GM12878 (cell line): ENCODE results near the gene HMGCS1. TPM values are rescaled to one million over a fixed set of nuclear protein-coding genes. Genes with fewer than 3 reads are reported as not detected.

ENCODE experiments used
- ATAC-seq: fragments of 200-7000 bp; cut with Tn5 transposase; 3 replicates; pipeline ENCODE4 v1.9.1; 2020; ENCODE audit warnings: mild to moderate bottlenecking, moderate library complexity
- BruUV-seq: library from RNA; stranded (reverse); fragments of 400-500 nt; replicated peaks from 2 replicates; lab custom pipeline; 2021; lab: Mats Ljungman, UMichigan
- CTCF ChIA-PET: fragments of 300-600 bp; sonication (Branson Sonifier 250); formaldehyde crosslinking; extraction: SDS; loops from one replicate; lab custom pipeline; 2021; ENCODE audit warnings: inconsistent platforms; lab: Yijun Ruan, JAX
- POLR2A ChIA-PET: fragments of 350-600 bp; formaldehyde crosslinking; extraction: SDS; loops from one replicate; lab custom pipeline; 2021; ENCODE audit warnings: inconsistent platforms; lab: Charles Lee
- RAD21 ChIA-PET: fragments of 300-600 bp; sonication (Branson Sonifier 250); formaldehyde crosslinking; loops from one replicate; lab custom pipeline; 2023; ENCODE audit warnings: antibody characterized with exemption; ENCODE audit not compliant: unreplicated experiment; lab: Charles Lee
- SMC1A ChIA-PET: fragments of 300-600 bp; sonication (Branson Sonifier 250); formaldehyde crosslinking; loops from one replicate; lab custom pipeline; 2023; ENCODE audit not compliant: unreplicated experiment, uncharacterized antibody; lab: Charles Lee
- DNase-seq: peaks from one replicate; pipeline ENCODE4 v3.0.0-alpha.2; 2011; ENCODE audit warnings: low read depth, low spot score
- FAIRE-seq: peaks from 3 replicates; lab custom pipeline; 2011; peaks lifted over from hg19 to GRCh38; lab: Jason Lieb, UNC
- H2AFZ ChIP-seq: 2 replicates; pipeline ENCODE4 v1.6.0; 2011; ENCODE audit warnings: low read depth, low read length, control low read depth; ENCODE audit not compliant: control insufficient read depth
- H3K27ac ChIP-seq: 2 replicates; pipeline ENCODE4 v1.5.1; 2011; ENCODE audit warnings: control low read depth; ENCODE audit not compliant: control insufficient read depth, insufficient read depth
- H3K27me3 ChIP-seq, 2 experiments: replicated peaks in 1 of 2; 2 replicates each; pipeline versions ENCODE4 v1.6.0 to v1.6.1; 2011; ENCODE audit warnings: low read length in 1 of 2; ENCODE audit not compliant: control insufficient read depth in 2 of 2, insufficient read depth in 2 of 2
- H3K36me3 ChIP-seq, 2 experiments: 2 replicates each; pipeline ENCODE4 v1.5.1; 2011; ENCODE audit warnings: low read length in 1 of 2; ENCODE audit not compliant: control insufficient read depth in 2 of 2, insufficient read depth in 2 of 2
- H3K4me1 ChIP-seq: 2 replicates; pipeline ENCODE4 v1.6.1; 2011; ENCODE audit warnings: mild to moderate bottlenecking, low read length, moderate library complexity, mixed read lengths; ENCODE audit not compliant: control insufficient read depth, insufficient read depth
- H3K4me2 ChIP-seq: 2 replicates; pipeline ENCODE4 v1.6.0; 2011; ENCODE audit warnings: control low read depth; ENCODE audit not compliant: control insufficient read depth, insufficient read depth
- H3K4me3 ChIP-seq: fragments of 200-600 bp; sonication (generic); 2 replicates; pipeline ENCODE4 v1.5.1; 2016
- H3K79me2 ChIP-seq: 2 replicates; pipeline ENCODE4 v1.6.0; 2011; ENCODE audit warnings: low read length; ENCODE audit not compliant: control insufficient read depth, insufficient read depth
- H3K9ac ChIP-seq: 2 replicates; pipeline ENCODE4 v1.8.0; 2011; ENCODE audit warnings: low read length, control low read depth, mixed read lengths; ENCODE audit not compliant: control insufficient read depth, insufficient read depth
- H3K9me3 ChIP-seq: replicated peaks from 3 replicates; pipeline ENCODE4 v1.5.1; 2011; ENCODE audit warnings: mild to moderate bottlenecking, low read length; ENCODE audit not compliant: control insufficient read depth, insufficient read depth
- H4K20me1 ChIP-seq: 2 replicates; pipeline ENCODE4 v1.6.0; 2011; ENCODE audit not compliant: control insufficient read depth, insufficient read depth
- ATF3 ChIP-seq: IDR thresholded peaks from 2 replicates; pipeline ENCODE4 v1.6.1; 2011; ENCODE audit warnings: low read depth, mild to moderate bottlenecking, low read length, moderate library complexity, borderline replicate concordance; ENCODE audit errors: extremely low read depth
- CBX3 ChIP-seq: fragments of 200-600 bp; sonication (generic); IDR thresholded peaks from 2 replicates; pipeline ENCODE4 v1.6.1; 2016; ENCODE audit warnings: low read depth, borderline replicate concordance
- FOXK2 ChIP-seq: fragments of 450-650 bp; IDR thresholded peaks from 2 replicates; pipeline ENCODE4 v1.6.1; 2017; ENCODE audit warnings: mild to moderate bottlenecking, moderate library complexity
- IRF3 ChIP-seq: fragments of 450-650 bp; IDR thresholded peaks from 2 replicates; pipeline ENCODE4 v1.6.1; 2014; ENCODE audit warnings: mild to moderate bottlenecking
- PML ChIP-seq: IDR thresholded peaks from 2 replicates; pipeline ENCODE4 v1.6.1; 2012; ENCODE audit warnings: low read length, inconsistent platforms
- SKIL ChIP-seq: fragments of 450-650 bp; IDR thresholded peaks from 2 replicates; pipeline ENCODE4 v1.6.1; 2017; ENCODE audit warnings: mild to moderate bottlenecking, low read depth, inconsistent platforms; ENCODE audit not compliant: poor library complexity, severe bottlenecking
- SP1 ChIP-seq: IDR thresholded peaks from one replicate; pipeline ENCODE4 v1.6.1; 2011; ENCODE audit warnings: low read depth, low read length
- WRNIP1 ChIP-seq: IDR thresholded peaks from 2 replicates; pipeline ENCODE4 v1.6.1; 2011; ENCODE audit warnings: low read depth, low read length, improper control_type of control experiment, borderline replicate concordance
- ZBTB40 ChIP-seq: fragments of 450-650 bp; IDR thresholded peaks from 2 replicates; pipeline ENCODE4 v1.6.1; 2016; ENCODE audit warnings: mild to moderate bottlenecking, moderate library complexity, borderline replicate concordance
- ZNF217 ChIP-seq: fragments of 450-650 bp; IDR thresholded peaks from 2 replicates; pipeline ENCODE4 v1.6.1; 2017; ENCODE audit warnings: antibody characterized with exemption, mild to moderate bottlenecking
- WGBS: methylation state at CpG from one replicate; pipeline ENCODE4 v1.1.6; 2016; ENCODE audit warnings: low lambda C conversion rate; ENCODE audit not compliant: insufficient replicate concordance, insufficient coverage; ENCODE audit errors: missing lambda C conversion rate; 5-methylcytosine and 5-hydroxymethylcytosine counted together
- in situ Hi-C: fragments of 300-500 bp; cut with MboI; formaldehyde crosslinking; loops from 9 replicates; pipeline ENCODE4 v1.14.3; 2018; ENCODE audit warnings: mixed read lengths
- intact Hi-C: fragments of 100-400 bp; cut with micrococcal nuclease; formaldehyde crosslinking; loops from one replicate; pipeline ENCODE4 v1.14.2; 2022; ENCODE audit not compliant: unreplicated experiment
- polyA plus RNA-seq, 11 experiments: library from polyadenylated mRNA; depleted of rRNA in 4 of 11; unstranded in 6 of 11; stranded (reverse) in 5 of 11; fragments of >200 nt; fragmentation: Nextera tagmentation in 4 of 11; fragmentation: Illumina TruSeq in 1 of 11; extraction: Ambion mirVana in 4 of 11; extraction: Trizol in 1 of 11; gene quantifications; 1 replicate in 1 of 11; 2 replicates in 10 of 11; pipeline versions ENCODE4 v1.2.1 to v1.2.3, GENCODE V29; 2011 to 2016; ENCODE audit warnings: inconsistent platforms in 2 of 11, missing spikeins in 2 of 11, low read depth in 1 of 11
- total RNA-seq, 4 experiments: library from RNA; depleted of rRNA in 3 of 4; stranded (reverse); fragments of >200 nt in 3 of 4; fragmentation: Illumina TruSeq in 1 of 4; extraction: Trizol in 1 of 4; gene quantifications; 2 replicates each; pipeline versions ENCODE4 v1.2.1 to v1.2.3, GENCODE V29; 2013 to 2021

HMGCS1 gene
- total and polyA plus RNA-seq, 10 of the 15 experiments (the other 5 are each of a cell fraction or from before 2014, with no cell fraction given) = 24.0 to 193 (median 108) TPM

- Histone ChIP-seq H3K4me1 (peaks cover 4% of the 10 kb centered on the region; the same call in 1 of the 2 replicates), H3K36me3 (peaks cover 3 to 25% of the 10 kb centered on the region in 2 experiments), H3K79me2 (peaks cover 73% of the 10 kb centered on the region), H3K9me3 (no peaks in the 10 kb centered on the region), H3K27ac (0 out of 2 replicates have a peak overlapping the region, but pooled peaks have one; percentile 27), H2AFZ (no peak overlapping the region), H4K20me1 (peaks cover 4% of the 10 kb centered on the region; the same call in 1 of the 2 replicates), H3K9ac (no peak overlapping the region), H3K4me2 (peak overlapping the region; percentile 0), H3K27me3 (no peaks in the 10 kb centered on the region), H3K4me3 (no peak overlapping the region)
- ATAC-seq (no peak), DNase-seq (no peak), FAIRE-seq (no peak)
- intact Hi-C loops (loop anchor here (10.0 kb wide), 1 partner anchor 397 kb away; no protein-coding TSS in a partner anchor), in situ Hi-C loops (no loop called here)
- ChIA-PET SMC1A (interaction anchor here (0.6 to 1.8 kb wide), 2 partner anchors 12 to 180 kb away, joined by 3 to 7 read pairs; partner anchors contain the start of gene HMGCS1), POLR2A (interaction anchor here (4.5 kb wide), 1 partner anchor 11 kb away, joined by 17 read pairs; the partner anchor contains the start of gene HMGCS1), CTCF (interaction anchor here (0.6 to 1.5 kb wide), 4 partner anchors 10 to 194 kb away, joined by 3 to 4 read pairs (median 4); no protein-coding TSS in a partner anchor), RAD21 (no interaction called here)
- WGBS = 97% methylated on average over 3 of the region's 3 CpGs
- TF ChIP-seq ZBTB40 (no peak), FOXK2 (no peak), ATF3 (no peak), PML (no peak), SKIL (no peak), ZNF217 (no peak), CBX3 (no peak), IRF3 (no peak), WRNIP1 (no peak), SP1 (no peak)
- BruUV-seq = no TSS peak
Observed at GRCh38 chr5:43301653-43302091, 11.5 kb downstream of the HMGCS1 start.
